Ovary (tissue), 9 donors: ENCODE measurements around the gene ABCA6. TPM values are rescaled to one million over a fixed set of nuclear protein-coding genes. Genes with fewer than 3 reads are reported as not detected.

ENCODE experiments used
- DNase-seq, 5 donors: peaks; one replicate each; pipeline ENCODE4 v3.0.0-alpha.2; 2019 to 2020
- H3K27ac ChIP-seq, 2 donors: fragments of 200-600 bp; one replicate each; pipeline versions ENCODE4 v1.5.1 to v1.8.0; 2019 to 2022
- H3K27me3 ChIP-seq: fragments of 200-600 bp; one replicate; pipeline ENCODE4 v1.8.0; 2022
- H3K36me3 ChIP-seq: fragments of 200-600 bp; sonication (generic); one replicate; pipeline ENCODE4 v1.5.1; 2019
- H3K4me1 ChIP-seq: one replicate; pipeline ENCODE4 v1.8.1; 2013; ENCODE audit warnings: mild to moderate bottlenecking, moderate library complexity; ENCODE audit not compliant: insufficient read depth
- H3K4me3 ChIP-seq: fragments of 200-600 bp; sonication (generic); one replicate; pipeline ENCODE4 v1.5.1; 2017
- H3K9me3 ChIP-seq, 2 donors: fragments of 200-600 bp in 1 of 2; sonication (generic) in 1 of 2; one replicate each; pipeline versions ENCODE4 v1.5.1 to v1.8.1; 2013 to 2019; ENCODE audit warnings: mild to moderate bottlenecking in 1 of 2, moderate library complexity in 1 of 2
- EP300 ChIP-seq: sonication (generic); formaldehyde crosslinking; IDR thresholded peaks from one replicate; pipeline ENCODE4 v1.6.1; 2017; ENCODE audit warnings: antibody characterized with exemption
- POLR2A ChIP-seq: fragments of 450-650 bp; IDR thresholded peaks from one replicate; pipeline ENCODE4 v1.6.1; 2017; ENCODE audit warnings: antibody characterized with exemption, mild to moderate bottlenecking, moderate library complexity
- WGBS, 3 donors: extraction: QIAGEN DNeasy Blood & Tissue Kit in 1 of 3; methylation state at CpG; one replicate each; pipeline versions ENCODE4 v1.1.5 to v1.1.7; 2013 to 2017; 5-methylcytosine and 5-hydroxymethylcytosine counted together
- intact Hi-C, 4 donors: fragments of 100-400 bp; cut with DNase I; formaldehyde crosslinking; loops; one replicate each; pipeline versions ENCODE4 v1.11.0 to v1.15.1; 2022 to 2023
- polyA plus RNA-seq, 2 donors: library from polyadenylated mRNA; stranded (reverse); fragments of 200-250 nt in 1 of 2; fragments of 350-450 nt in 1 of 2; fragmentation: Illumina TruSeq in 1 of 2; extraction: RNeasy Lipid Tissue Mini Kit (QIAGEN cat#74804) in 1 of 2; gene quantifications; one replicate each; pipeline ENCODE4 v1.2.3, GENCODE V29; 2013 to 2014
- total RNA-seq, 7 donors: library from RNA; depleted of rRNA in 2 of 7; stranded (reverse); fragments of >200 nt in 2 of 7; fragmentation: NEBNext Ultra II Directional in 3 of 7; extraction: Animal tissue kit (Norgen Biotek cat#: 25700) in 3 of 7; gene quantifications; one replicate each; pipeline versions ENCODE4 v1.1.0 to v1.2.4, GENCODE V29; 2016 to 2023
- TF ChIP-seq, protein P1 (sequence below), 3 donors: fragments of 450-650 bp in 2 of 3; fragments of 200-600 bp in 1 of 3; IDR thresholded peaks; one replicate each; pipeline versions ENCODE4 v1.5.1 to v1.8.0; 2016 to 2022; ENCODE audit warnings: antibody characterized with exemption in 3 of 3, mild to moderate bottlenecking in 1 of 3
- donor health status: DM: no; HTN: no; CAD: no; lungs with moderate emphysema.
- donor health status: DM: no; HTN: no; CAD: no.
- donor health status: Bipolar disorder and iron deficiency.
- donor health status: DM: yes; HTN: yes; CAD: no.
- donor health status: DM: no; HTN: no; CAD: no.
- donor health status: DM: yes; HTN: yes; CAD: no.

ABCA6 gene
- total and polyA plus RNA-seq, 9 donors, result 27.9 to 249 (median 38.1) TPM

DNA sequence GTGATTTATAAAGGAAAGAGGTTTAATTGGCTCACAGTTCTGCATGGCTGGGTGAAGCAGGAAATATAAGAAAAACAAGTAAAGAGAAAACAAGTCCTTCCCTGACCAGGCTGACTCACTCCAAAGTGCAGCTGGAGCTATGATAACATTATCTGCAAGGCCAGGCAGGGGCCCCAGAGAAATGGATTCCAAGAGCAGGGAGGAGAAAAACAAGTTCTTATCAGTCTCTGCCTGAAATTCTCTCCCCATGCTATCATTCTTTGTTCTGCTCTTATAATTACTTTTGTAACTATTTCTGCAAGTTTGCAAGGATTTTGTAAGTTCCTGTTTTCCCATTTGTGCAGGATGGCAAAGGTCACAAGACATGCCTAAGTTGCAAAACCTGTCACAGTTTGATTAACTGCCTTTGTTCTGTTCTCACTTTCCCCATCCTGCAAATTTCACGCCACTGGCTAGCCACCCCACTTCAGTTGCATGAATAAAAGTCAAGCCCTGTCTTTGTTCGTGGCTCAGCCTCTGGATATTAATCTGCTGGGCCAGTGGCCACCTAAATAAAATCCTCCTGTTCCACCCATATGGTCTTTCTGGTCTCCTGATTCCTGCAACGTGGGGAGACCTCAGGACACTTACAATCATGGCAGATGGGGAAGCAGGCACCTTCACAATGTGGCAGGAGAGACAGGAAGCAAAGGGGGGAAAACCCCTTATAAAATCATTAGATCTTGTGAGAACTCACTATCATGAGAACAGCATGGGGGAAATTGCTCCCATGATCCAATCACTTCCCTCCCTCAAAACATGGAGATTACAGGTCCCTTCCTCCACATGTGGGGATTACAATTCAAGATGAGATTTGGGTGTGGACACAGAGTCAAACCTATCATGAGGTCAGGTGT, 94.1 kb downstream of the ABCA6 start:
- no peaks in the 10 kb centered on the region for H3K36me3 ChIP-seq
- DNase-seq, result peak; percentile 53 to 78 (median 72)
- TF ChIP-seq, protein P1, sequence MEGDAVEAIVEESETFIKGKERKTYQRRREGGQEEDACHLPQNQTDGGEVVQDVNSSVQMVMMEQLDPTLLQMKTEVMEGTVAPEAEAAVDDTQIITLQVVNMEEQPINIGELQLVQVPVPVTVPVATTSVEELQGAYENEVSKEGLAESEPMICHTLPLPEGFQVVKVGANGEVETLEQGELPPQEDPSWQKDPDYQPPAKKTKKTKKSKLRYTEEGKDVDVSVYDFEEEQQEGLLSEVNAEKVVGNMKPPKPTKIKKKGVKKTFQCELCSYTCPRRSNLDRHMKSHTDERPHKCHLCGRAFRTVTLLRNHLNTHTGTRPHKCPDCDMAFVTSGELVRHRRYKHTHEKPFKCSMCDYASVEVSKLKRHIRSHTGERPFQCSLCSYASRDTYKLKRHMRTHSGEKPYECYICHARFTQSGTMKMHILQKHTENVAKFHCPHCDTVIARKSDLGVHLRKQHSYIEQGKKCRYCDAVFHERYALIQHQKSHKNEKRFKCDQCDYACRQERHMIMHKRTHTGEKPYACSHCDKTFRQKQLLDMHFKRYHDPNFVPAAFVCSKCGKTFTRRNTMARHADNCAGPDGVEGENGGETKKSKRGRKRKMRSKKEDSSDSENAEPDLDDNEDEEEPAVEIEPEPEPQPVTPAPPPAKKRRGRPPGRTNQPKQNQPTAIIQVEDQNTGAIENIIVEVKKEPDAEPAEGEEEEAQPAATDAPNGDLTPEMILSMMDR (IDR thresholded peaks at IDR 0.05), result no peak
- TF ChIP-seq EP300, result no peak
- TF ChIP-seq POLR2A, result no peak
- no peak overlapping the region for H3K4me3 ChIP-seq
- H3K27me3 ChIP-seq, result no peaks in the 10 kb centered on the region
- H3K27ac ChIP-seq, result peak overlapping the region in 1 of 2 donors; percentile 84
- peaks cover 0 to 4% of the 10 kb centered on the region in 2 donors for H3K9me3 ChIP-seq
- intact Hi-C loops, result loop anchor here in 1 of 4 donors (1.0 kb wide), 1 partner anchor 9 kb away; no protein-coding TSS in a partner anchor
- peaks cover 4% of the 10 kb centered on the region for H3K4me1 ChIP-seq
- 0 to 6% (median 3%) methylated on average over 3 of the region's 3 CpGs for WGBS, 3 donors

DNA sequence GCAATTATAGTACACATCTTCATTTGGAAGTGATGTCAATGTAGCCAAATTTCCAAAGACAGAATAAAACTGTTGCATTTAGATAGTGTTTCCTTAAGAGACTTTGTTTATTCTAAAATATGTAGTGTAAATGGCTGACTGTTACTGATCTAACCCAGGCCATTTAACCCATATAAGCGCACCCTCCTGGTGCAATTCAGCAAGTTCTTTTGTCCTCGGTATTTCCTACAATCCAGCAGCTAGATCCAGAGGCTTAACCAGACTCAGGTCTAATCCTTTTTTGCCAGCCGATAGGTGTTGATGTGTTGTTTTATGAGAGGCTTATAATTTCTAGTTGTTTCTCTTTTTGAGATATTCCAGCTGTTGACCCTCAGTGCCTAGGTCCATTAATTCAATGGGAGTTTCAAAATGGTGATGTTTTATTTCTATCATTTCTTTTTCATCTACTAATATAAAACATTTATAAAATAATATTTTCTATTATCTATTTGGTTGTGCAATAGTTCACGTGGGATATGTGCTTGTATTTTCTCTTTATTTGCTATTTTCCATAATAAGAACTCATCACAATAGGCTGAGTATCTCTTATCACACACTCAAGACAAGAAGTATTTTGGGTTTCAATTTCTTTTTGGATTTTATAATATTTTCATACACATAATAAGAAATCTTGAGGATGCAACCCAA, 95.4 kb downstream of the ABCA6 start:
- DNase-seq, result no peak
- Histone ChIP-seq H3K4me3 (no peak overlapping the region), H3K27me3 (no peaks in the 10 kb centered on the region), H3K27ac (peak overlapping the region in 1 of 2 donors; percentile 23), H3K36me3 (no peaks in the 10 kb centered on the region), H3K9me3 (peaks cover 0 to 4% of the 10 kb centered on the region in 2 donors), H3K4me1 (peaks cover 4% of the 10 kb centered on the region)
- WGBS, 3 donors, result 52 to 58% (median 56%) methylated on average over 4 of the region's 4 CpGs
- intact Hi-C loops, result no loop called here
- TF ChIP-seq POLR2A (no peak), EP300 (no peak)
- TF ChIP-seq, protein P1 (IDR thresholded peaks at IDR 0.05), result no peak

DNA sequence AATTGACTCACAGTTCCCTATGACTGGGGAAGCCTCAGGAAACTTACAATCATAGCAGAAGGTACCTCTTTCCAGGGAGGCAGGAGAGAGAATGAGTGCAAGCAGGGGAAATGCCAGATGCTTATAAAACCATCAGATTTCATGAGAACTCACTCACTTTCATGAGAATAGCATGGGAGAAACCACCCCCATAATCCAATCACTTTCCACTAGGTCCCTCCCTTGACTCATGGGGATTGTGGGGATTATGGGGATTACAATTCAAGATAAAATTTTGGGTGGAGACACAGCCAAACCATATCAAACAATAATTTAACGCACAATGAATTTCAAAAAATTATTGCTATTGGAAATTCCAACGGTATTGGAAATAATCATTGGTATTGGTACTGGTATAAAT, 96.0 kb downstream of the ABCA6 start:
- intact Hi-C loops, result no loop called here
- no peaks in the 10 kb centered on the region for H3K27me3 ChIP-seq
- TF ChIP-seq, protein P1 (IDR thresholded peaks at IDR 0.05), result no peak
- no peak for TF ChIP-seq EP300
- TF ChIP-seq POLR2A, result no peak
- WGBS, 3 donors, result 94 to 99% (median 95%) methylated on average over 2 of the region's 2 CpGs
- DNase-seq, result no peak
- H3K4me3 ChIP-seq, result no peak overlapping the region
- H3K36me3 ChIP-seq, result no peaks in the 10 kb centered on the region
- peaks cover 4% of the 10 kb centered on the region for H3K4me1 ChIP-seq
- peaks cover 0 to 4% of the 10 kb centered on the region in 2 donors for H3K9me3 ChIP-seq
- no peak overlapping the region for H3K27ac ChIP-seq

DNA sequence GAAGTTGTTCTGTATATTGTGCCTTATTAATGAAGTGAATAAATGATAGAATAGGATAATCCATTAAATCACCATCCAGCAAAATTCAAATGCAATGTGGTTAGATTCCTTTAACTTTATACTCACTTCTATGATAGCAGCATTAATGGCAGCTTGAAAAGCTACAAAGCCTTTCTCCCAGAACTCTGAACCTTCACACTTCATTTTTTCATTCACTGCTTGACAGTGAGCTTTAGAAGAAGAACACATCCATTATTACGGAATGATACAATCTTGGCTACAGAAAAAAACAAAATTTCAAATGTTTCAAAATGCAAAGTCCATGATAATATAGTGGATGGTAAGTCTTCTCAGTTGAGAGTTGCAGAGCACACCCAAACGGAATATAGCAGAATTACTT, 97.3 kb downstream of the ABCA6 start:
- Histone ChIP-seq H3K27me3 (no peaks in the 10 kb centered on the region), H3K4me3 (no peak overlapping the region), H3K9me3 (peaks cover 0 to 4% of the 10 kb centered on the region in 2 donors), H3K4me1 (peaks cover 4% of the 10 kb centered on the region), H3K27ac (no peak overlapping the region), H3K36me3 (no peaks in the 10 kb centered on the region)
- no peak for TF ChIP-seq EP300
- TF ChIP-seq, protein P1 (IDR thresholded peaks at IDR 0.05), result no peak
- no peak for TF ChIP-seq POLR2A
- DNase-seq, result no peak
- intact Hi-C loops, result no loop called here
- WGBS, 3 donors, result 97 to 99% (median 97%) methylated on average over 2 of the region's 2 CpGs
